ENCODE measurements around the gene WWC2.

The WWC2 gene

DNA sequence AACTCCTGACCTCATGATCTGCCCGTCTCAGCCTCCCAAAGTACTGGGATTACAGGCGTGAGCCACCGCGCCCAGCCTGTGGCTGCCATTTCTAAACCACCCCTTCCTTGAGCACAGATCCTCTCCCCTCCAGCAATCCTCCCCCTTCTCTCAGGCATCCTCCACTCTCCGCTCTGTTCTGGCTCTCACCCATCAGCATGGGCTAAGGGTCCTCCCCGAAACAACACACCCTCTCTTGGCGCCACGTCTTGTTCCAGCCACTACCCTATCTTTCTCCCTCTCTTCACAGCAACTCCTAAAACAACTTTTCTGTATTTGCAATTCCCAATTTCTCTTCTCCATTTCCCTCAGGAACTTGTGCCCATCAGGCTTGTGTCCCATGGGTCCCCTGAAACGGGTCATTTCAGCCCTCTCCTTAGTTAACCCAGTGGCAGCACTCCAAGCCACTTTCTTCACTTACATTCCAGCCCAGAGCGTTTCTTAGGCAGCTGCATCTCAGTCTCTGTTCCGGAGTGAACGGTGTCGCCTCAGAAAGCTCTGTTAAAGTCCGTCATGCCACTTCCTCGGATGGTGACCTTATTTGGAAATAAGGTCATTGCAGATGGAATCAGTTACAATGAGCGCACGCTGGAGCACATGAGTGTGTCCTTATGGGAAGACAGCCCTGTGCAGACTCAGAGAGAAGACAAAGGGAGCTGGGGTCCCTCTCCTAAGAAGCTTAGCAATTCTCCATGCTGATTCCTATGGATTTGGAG is 251.4 kb downstream of the WWC2 start:
- no peak overlapping the region for H3K4me3 ChIP-seq (ENCODE audit: low read depth, low read length)
- no peak for DNase-seq (ENCODE audit: low read depth)
- no peak for TF ChIP-seq POLR2A (IDR thresholded peaks at IDR 0.05; ENCODE audit: extremely low read depth, insufficient read length)
- TF ChIP-seq, protein P1, sequence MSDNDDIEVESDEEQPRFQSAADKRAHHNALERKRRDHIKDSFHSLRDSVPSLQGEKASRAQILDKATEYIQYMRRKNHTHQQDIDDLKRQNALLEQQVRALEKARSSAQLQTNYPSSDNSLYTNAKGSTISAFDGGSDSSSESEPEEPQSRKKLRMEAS (IDR thresholded peaks at IDR 0.05; ENCODE audit: low read depth, low read length), result no peak
- no peak for TF ChIP-seq MYC (IDR thresholded peaks at IDR 0.05; ENCODE audit: low read depth, low read length)
- TF ChIP-seq CTCF (IDR thresholded peaks at IDR 0.05; ENCODE audit: low read depth, low read length), result no peak

GRCh38 chr4:183352546-183352945 is 253.5 kb downstream of the WWC2 start:
- no peak for TF ChIP-seq CTCF (IDR thresholded peaks at IDR 0.05; ENCODE audit: low read depth, low read length)
- TF ChIP-seq, protein P1 (IDR thresholded peaks at IDR 0.05; ENCODE audit: low read depth, low read length), result no peak
- TF ChIP-seq POLR2A (IDR thresholded peaks at IDR 0.05; ENCODE audit: extremely low read depth, insufficient read length), result no peak
- no peak for TF ChIP-seq MYC (IDR thresholded peaks at IDR 0.05; ENCODE audit: low read depth, low read length)
- no peak for DNase-seq (ENCODE audit: low read depth)
- no peak overlapping the region for H3K4me3 ChIP-seq (ENCODE audit: low read depth, low read length)

GRCh38 chr4:183353557-183353956 is 254.5 kb downstream of the WWC2 start:
- H3K4me3 ChIP-seq (ENCODE audit: low read depth, low read length), result no peak overlapping the region
- TF ChIP-seq, protein P1 (IDR thresholded peaks at IDR 0.05; ENCODE audit: low read depth, low read length), result no peak
- no peak for TF ChIP-seq POLR2A (IDR thresholded peaks at IDR 0.05; ENCODE audit: extremely low read depth, insufficient read length)
- TF ChIP-seq CTCF (IDR thresholded peaks at IDR 0.05; ENCODE audit: low read depth, low read length), result no peak
- TF ChIP-seq MYC (IDR thresholded peaks at IDR 0.05; ENCODE audit: low read depth, low read length), result no peak
- DNase-seq (ENCODE audit: low read depth), result no peak

- TF ChIP-seq, protein P1 (IDR thresholded peaks at IDR 0.05; ENCODE audit: low read depth, low read length), result no peak
- TF ChIP-seq MYC (IDR thresholded peaks at IDR 0.05; ENCODE audit: low read depth, low read length) (no peak), CTCF (IDR thresholded peaks at IDR 0.05; ENCODE audit: low read depth, low read length) (no peak), POLR2A (IDR thresholded peaks at IDR 0.05; ENCODE audit: extremely low read depth, insufficient read length) (no peak)
- no peak for DNase-seq (ENCODE audit: low read depth)
- H3K4me3 ChIP-seq (ENCODE audit: low read depth, low read length), result no peak overlapping the region
Measured at GRCh38 chr4:183354219-183354618, 255.2 kb downstream of the WWC2 start.

DNA sequence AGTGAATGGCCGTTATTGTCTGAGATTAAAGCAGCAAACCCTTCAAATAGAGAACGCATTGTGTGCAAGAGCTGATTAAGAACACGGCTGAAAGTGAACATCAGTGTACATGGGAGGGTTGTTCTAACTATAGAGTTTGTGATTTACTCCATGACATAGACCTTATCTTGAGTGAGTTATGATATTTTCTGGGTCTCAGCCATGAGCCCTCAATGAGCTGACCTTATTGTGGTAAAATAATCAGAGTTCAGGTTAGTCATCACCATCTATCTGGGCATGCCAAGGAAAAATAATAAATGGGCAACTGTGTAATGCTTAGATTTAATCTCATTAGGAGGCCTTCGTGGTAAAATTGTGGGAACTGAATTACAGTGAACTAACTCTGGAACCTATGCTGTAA is 256.3 kb downstream of the WWC2 start:
- TF ChIP-seq, protein P1 (IDR thresholded peaks at IDR 0.05; ENCODE audit: low read depth, low read length), result no peak
- TF ChIP-seq MYC (IDR thresholded peaks at IDR 0.05; ENCODE audit: low read depth, low read length) (no peak), POLR2A (IDR thresholded peaks at IDR 0.05; ENCODE audit: extremely low read depth, insufficient read length) (no peak), CTCF (IDR thresholded peaks at IDR 0.05; ENCODE audit: low read depth, low read length) (no peak)
- H3K4me3 ChIP-seq (ENCODE audit: low read depth, low read length), result no peak overlapping the region
- no peak for DNase-seq (ENCODE audit: low read depth)

Measured in NB4 (cell line).